ENCODE measurements around the gene FOLR1.
"Not testable (repeated sequence)": the region's sequence is repeated elsewhere in the genome, so short reads cannot be mapped to it uniquely, and the experiment has no call there.

Gene FOLR1

GRCh38 chr11:72191961-72192381, at the start of gene FOLR1:
TSS of gene FOLR1 (plus strand) at chr11:72192140. CDS start at chr11:72192174, 34 bp downstream.
- no peak for DNase-seq
- no peak within 1 kb of the TSS for H3K4me3 Mint-ChIP-seq
- H3K36me3 Mint-ChIP-seq, result no peaks in the 10 kb centered on the region
- ATAC-seq (replicated peaks), result no peak
- no peaks in the 10 kb centered on the region for H3K27me3 Mint-ChIP-seq
- no peaks in the 10 kb centered on the region for H3K9me3 Mint-ChIP-seq
- H3K27ac Mint-ChIP-seq, result no peak within 1 kb of the TSS
- H3K4me1 Mint-ChIP-seq, result no peaks in the 10 kb centered on the region

- ATAC-seq (replicated peaks); H3K27ac Mint-ChIP-seq; DNase-seq; H3K4me3 Mint-ChIP-seq; H3K36me3 Mint-ChIP-seq; H3K4me1 Mint-ChIP-seq; H3K9me3 Mint-ChIP-seq: not testable (repeated sequence)
- peaks cover 18 to 19% of the 10 kb centered on the region in 2 donors for H3K27me3 Mint-ChIP-seq
These were observed 49.4 kb upstream of the FOLR1 start for GRCh38 chr11:72142543-72142942.

- Mint-ChIP-seq H3K36me3 (no peaks in the 10 kb centered on the region), H3K9me3 (no peaks in the 10 kb centered on the region), H3K27ac (no peak overlapping the region), H3K4me3 (no peak overlapping the region), H3K4me1 (peaks cover 2 to 4% of the 10 kb centered on the region in 2 donors), H3K27me3 (peaks cover 14 to 15% of the 10 kb centered on the region in 2 donors)
- ATAC-seq (replicated peaks), result no peak
- no peak for DNase-seq
These were observed 47.0 kb upstream of the FOLR1 start for GRCh38 chr11:72144807-72145565.

GRCh38 chr11:72146625-72147024, 45.3 kb upstream of the FOLR1 start:
- no peaks in the 10 kb centered on the region for H3K36me3 Mint-ChIP-seq
- no peaks in the 10 kb centered on the region for H3K9me3 Mint-ChIP-seq
- ATAC-seq (replicated peaks) (no peak), DNase-seq (no peak)
- H3K4me1 Mint-ChIP-seq, result peaks cover 2 to 4% of the 10 kb centered on the region in 2 donors
- H3K27ac Mint-ChIP-seq, result no peak overlapping the region
- H3K4me3 Mint-ChIP-seq, result no peak overlapping the region
- peaks cover 5 to 6% of the 10 kb centered on the region in 2 donors for H3K27me3 Mint-ChIP-seq

GRCh38 chr11:72150882-72151281, 41.1 kb upstream of the FOLR1 start:
- peaks cover 0 to 7% of the 10 kb centered on the region in 2 donors for H3K27me3 Mint-ChIP-seq
- H3K36me3 Mint-ChIP-seq, result no peaks in the 10 kb centered on the region
- no peaks in the 10 kb centered on the region for H3K9me3 Mint-ChIP-seq
- H3K27ac Mint-ChIP-seq, result no peak overlapping the region
- DNase-seq (no peak), ATAC-seq (replicated peaks) (no peak)
- H3K4me3 Mint-ChIP-seq, result no peak overlapping the region
- H3K4me1 Mint-ChIP-seq, result no peaks in the 10 kb centered on the region

- H3K27ac Mint-ChIP-seq; H3K36me3 Mint-ChIP-seq; H3K4me3 Mint-ChIP-seq; H3K9me3 Mint-ChIP-seq; DNase-seq; H3K4me1 Mint-ChIP-seq; ATAC-seq (replicated peaks): not testable (repeated sequence)
- peaks cover under 1 to 14% of the 10 kb centered on the region in 2 donors for H3K27me3 Mint-ChIP-seq
These were observed 38.1 kb upstream of the FOLR1 start for GRCh38 chr11:72153874-72154273.

GRCh38 chr11:72154816-72155215, 37.1 kb upstream of the FOLR1 start:
- no peak overlapping the region for H3K27ac Mint-ChIP-seq
- no peaks in the 10 kb centered on the region for H3K9me3 Mint-ChIP-seq
- DNase-seq (no peak), ATAC-seq (replicated peaks) (no peak)
- no peaks in the 10 kb centered on the region for H3K4me1 Mint-ChIP-seq
- H3K27me3 Mint-ChIP-seq, result peaks cover 10 to 17% of the 10 kb centered on the region in 2 donors
- H3K4me3 Mint-ChIP-seq, result no peak overlapping the region
- H3K36me3 Mint-ChIP-seq, result no peaks in the 10 kb centered on the region

GRCh38 chr11:72155751-72156150, 36.2 kb upstream of the FOLR1 start:
- Mint-ChIP-seq H3K27me3 (peaks cover 10 to 17% of the 10 kb centered on the region in 2 donors), H3K36me3 (no peaks in the 10 kb centered on the region), H3K27ac (no peak overlapping the region), H3K9me3 (no peaks in the 10 kb centered on the region), H3K4me3 (no peak overlapping the region), H3K4me1 (no peaks in the 10 kb centered on the region)
- ATAC-seq (replicated peaks) (no peak), DNase-seq (no peak)

- Mint-ChIP-seq H3K4me3 (no peak overlapping the region), H3K27ac (no peak overlapping the region), H3K9me3 (no peaks in the 10 kb centered on the region), H3K4me1 (no peaks in the 10 kb centered on the region), H3K36me3 (no peaks in the 10 kb centered on the region), H3K27me3 (peaks cover 17 to 20% of the 10 kb centered on the region in 2 donors)
- no peak for DNase-seq
- ATAC-seq (replicated peaks), result no peak
These were observed 34.8 kb upstream of the FOLR1 start for GRCh38 chr11:72157131-72157530.

- DNase-seq (no peak), ATAC-seq (replicated peaks) (no peak)
- Mint-ChIP-seq H3K27me3 (peaks cover 17 to 19% of the 10 kb centered on the region in 2 donors), H3K4me1 (no peaks in the 10 kb centered on the region), H3K36me3 (no peaks in the 10 kb centered on the region), H3K27ac (no peak overlapping the region), H3K9me3 (no peaks in the 10 kb centered on the region), H3K4me3 (no peak overlapping the region)
These were observed 31.6 kb upstream of the FOLR1 start for GRCh38 chr11:72160319-72160718.

GRCh38 chr11:72162891-72163492, 28.9 kb upstream of the FOLR1 start:
- Mint-ChIP-seq H3K27ac (no peak overlapping the region), H3K36me3 (no peaks in the 10 kb centered on the region), H3K4me1 (no peaks in the 10 kb centered on the region), H3K9me3 (no peaks in the 10 kb centered on the region), H3K27me3 (peaks cover 19 to 26% of the 10 kb centered on the region in 2 donors), H3K4me3 (no peak overlapping the region)
- DNase-seq (no peak), ATAC-seq (replicated peaks) (no peak)

GRCh38 chr11:72164187-72164586, 27.8 kb upstream of the FOLR1 start:
- H3K27ac Mint-ChIP-seq; H3K4me1 Mint-ChIP-seq; H3K9me3 Mint-ChIP-seq; ATAC-seq (replicated peaks); H3K4me3 Mint-ChIP-seq; DNase-seq; H3K36me3 Mint-ChIP-seq: not testable (repeated sequence)
- peaks cover 16 to 25% of the 10 kb centered on the region in 2 donors for H3K27me3 Mint-ChIP-seq

- DNase-seq; H3K36me3 Mint-ChIP-seq; H3K4me3 Mint-ChIP-seq; H3K4me1 Mint-ChIP-seq; H3K27ac Mint-ChIP-seq; ATAC-seq (replicated peaks); H3K9me3 Mint-ChIP-seq: not testable (repeated sequence)
- peaks cover 8 to 25% of the 10 kb centered on the region in 2 donors for H3K27me3 Mint-ChIP-seq
These were observed 22.8 kb upstream of the FOLR1 start for GRCh38 chr11:72169046-72169555.

GRCh38 chr11:72169754-72170153, 22.2 kb upstream of the FOLR1 start:
- H3K27ac Mint-ChIP-seq; H3K36me3 Mint-ChIP-seq; H3K4me1 Mint-ChIP-seq; H3K4me3 Mint-ChIP-seq; H3K9me3 Mint-ChIP-seq; DNase-seq; ATAC-seq (replicated peaks): not testable (repeated sequence)
- peaks cover 8 to 25% of the 10 kb centered on the region in 2 donors for H3K27me3 Mint-ChIP-seq

GRCh38 chr11:72172043-72172442, 19.9 kb upstream of the FOLR1 start:
- not testable (repeated sequence) for H3K36me3 Mint-ChIP-seq; H3K9me3 Mint-ChIP-seq; ATAC-seq (replicated peaks); H3K4me1 Mint-ChIP-seq; H3K27ac Mint-ChIP-seq; H3K4me3 Mint-ChIP-seq; DNase-seq
- H3K27me3 Mint-ChIP-seq, result peaks cover 8 to 19% of the 10 kb centered on the region in 2 donors
